ENCODE results near the gene PALD1.
"Not testable (repeated sequence)": the region's sequence is repeated elsewhere in the genome, so short reads cannot be mapped to it uniquely, and the experiment has no call there.

The PALD1 gene

DNA sequence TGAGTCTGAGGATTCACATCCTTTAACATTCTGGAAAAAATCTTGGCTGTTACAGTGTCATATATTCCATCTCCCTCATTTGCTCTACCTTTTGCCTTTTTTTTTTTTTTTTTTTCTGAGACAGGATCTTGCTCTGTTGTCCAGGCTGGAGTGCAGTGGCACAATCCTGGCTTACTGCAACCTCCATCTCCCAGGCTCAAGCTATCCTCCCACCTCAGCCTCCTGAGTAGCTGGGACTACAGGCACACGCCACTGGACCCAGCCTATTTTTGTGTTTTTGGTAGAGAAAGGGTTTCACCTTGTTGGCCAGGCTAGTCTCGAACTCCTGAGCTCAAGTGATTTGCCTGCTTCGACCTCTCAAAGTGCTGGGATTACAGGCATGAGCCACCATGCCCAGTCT lies 135.8 kb downstream of the PALD1 start:
- not testable (repeated sequence) for H2AFZ ChIP-seq (ENCODE audit: low read depth, low read length); H3K27me3 ChIP-seq (ENCODE audit: insufficient read depth, low read length); H3K36me3 ChIP-seq (ENCODE audit: insufficient read depth, low read length); H3K9me3 ChIP-seq (ENCODE audit: low read length); H3K4me1 ChIP-seq (ENCODE audit: insufficient read depth, low read length); H3K4me3 ChIP-seq (ENCODE audit: low read length)

DNA sequence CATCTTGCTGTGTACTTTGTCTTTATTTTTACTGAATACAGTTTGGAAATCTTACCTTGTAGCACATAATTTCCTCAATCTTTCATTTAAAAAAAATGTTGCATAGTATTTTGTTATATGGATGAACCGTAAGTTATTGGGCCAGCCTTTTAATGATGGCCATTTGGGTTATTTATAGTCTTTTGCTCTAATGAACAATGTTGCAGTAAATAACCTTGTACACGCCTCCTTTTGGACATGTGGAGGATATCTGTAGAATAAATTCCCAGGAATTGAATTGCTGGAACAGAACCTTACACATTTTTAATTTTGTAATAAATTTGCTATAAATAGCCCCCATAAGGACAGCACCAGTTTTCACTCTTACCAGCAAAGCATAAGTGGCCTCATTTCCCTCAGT lies 136.6 kb downstream of the PALD1 start:
- H3K9me3 ChIP-seq (ENCODE audit: low read length): no peaks in the 10 kb centered on the region
- H2AFZ ChIP-seq (ENCODE audit: low read depth, low read length): no peak overlapping the region
- H3K27me3 ChIP-seq (ENCODE audit: insufficient read depth, low read length): no peaks in the 10 kb centered on the region
- no peaks in the 10 kb centered on the region for H3K4me1 ChIP-seq (ENCODE audit: insufficient read depth, low read length)
- no peak overlapping the region for H3K4me3 ChIP-seq (ENCODE audit: low read length)
- no peaks in the 10 kb centered on the region for H3K36me3 ChIP-seq (ENCODE audit: insufficient read depth, low read length)

DNA sequence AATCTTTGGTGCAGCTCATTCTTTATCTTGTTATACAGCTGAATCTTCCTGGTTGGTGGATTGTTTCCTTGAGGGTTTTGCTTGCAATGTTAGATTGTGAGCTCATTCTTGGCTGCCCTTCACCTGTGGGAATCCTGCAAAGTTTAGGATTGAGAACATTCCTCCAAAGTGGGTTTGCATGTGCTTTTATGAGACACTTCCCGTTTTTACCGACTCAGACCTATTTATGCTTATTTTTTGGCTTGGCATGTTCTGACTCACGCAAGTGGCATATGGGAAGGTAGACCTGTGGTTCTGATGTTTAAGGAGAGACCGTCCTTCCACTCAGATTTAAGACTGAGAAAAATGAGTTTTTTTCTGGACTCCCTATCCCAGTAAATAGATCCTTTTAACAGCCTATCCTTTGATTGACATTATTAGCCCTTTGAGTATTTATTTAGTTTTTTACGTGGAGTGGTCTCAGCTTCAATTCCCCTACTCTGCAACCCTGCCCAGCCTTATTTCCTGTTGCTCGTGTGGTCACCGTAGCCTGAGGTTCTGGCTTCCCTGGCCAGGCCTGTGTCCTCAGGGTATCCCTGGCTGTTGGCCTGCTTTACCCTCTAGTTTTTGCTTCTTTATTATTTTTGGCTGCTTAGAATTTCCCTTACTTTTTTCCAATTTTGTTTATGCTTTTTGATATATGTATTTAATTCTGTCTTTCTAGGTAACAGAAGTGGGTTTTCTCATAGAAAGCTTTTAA lies 137.4 kb downstream of the PALD1 start:
- Histone ChIP-seq H3K9me3 (ENCODE audit: low read length) (no peaks in the 10 kb centered on the region), H3K4me1 (ENCODE audit: insufficient read depth, low read length) (no peaks in the 10 kb centered on the region), H2AFZ (ENCODE audit: low read depth, low read length) (no peak overlapping the region), H3K36me3 (ENCODE audit: insufficient read depth, low read length) (no peaks in the 10 kb centered on the region), H3K4me3 (ENCODE audit: low read length) (no peak overlapping the region), H3K27me3 (ENCODE audit: insufficient read depth, low read length) (no peaks in the 10 kb centered on the region)

DNA sequence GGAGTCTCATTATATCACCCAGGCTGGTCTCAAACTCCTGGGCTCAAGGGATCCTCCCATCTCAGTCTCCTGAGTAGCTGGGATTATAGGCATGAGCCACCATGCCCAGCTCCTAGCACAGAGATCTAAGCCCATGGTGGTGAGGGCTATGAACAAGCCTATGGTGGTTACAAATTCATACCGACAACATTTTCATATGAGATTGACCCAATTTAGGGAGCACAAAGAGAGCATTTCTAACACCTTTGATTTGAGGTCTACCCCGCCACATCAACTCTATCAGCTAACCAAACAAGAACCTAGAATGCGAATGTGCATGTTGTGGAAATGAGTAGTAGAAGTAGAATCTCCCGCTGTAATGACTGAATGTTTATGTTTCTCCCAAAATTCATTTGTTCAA lies 138.2 kb downstream of the PALD1 start:
- Histone ChIP-seq H3K9me3 (ENCODE audit: low read length) (peaks cover 2% of the 10 kb centered on the region), H3K27me3 (ENCODE audit: insufficient read depth, low read length) (no peaks in the 10 kb centered on the region), H3K36me3 (ENCODE audit: insufficient read depth, low read length) (no peaks in the 10 kb centered on the region), H2AFZ (ENCODE audit: low read depth, low read length) (no peak overlapping the region), H3K4me3 (ENCODE audit: low read length) (no peak overlapping the region), H3K4me1 (ENCODE audit: insufficient read depth, low read length) (no peaks in the 10 kb centered on the region)
